SK-N-MC (cell line): ENCODE data around the gene DOCK8.

Experiments used
- EZH2 ChIP-seq: fragments of 200-600 bp; sonication (generic); IDR thresholded peaks from one replicate; pipeline ENCODE4 v1.6.1; 2017; ENCODE audit warnings: antibody characterized with exemption
- POLR2AphosphoS5 ChIP-seq: IDR thresholded peaks from 2 replicates; pipeline ENCODE4 v1.6.1; 2012; ENCODE audit warnings: mild to moderate bottlenecking, low read depth, low read length, borderline replicate concordance

- TF ChIP-seq POLR2AphosphoS5 (no peak), EZH2 (no peak)
Observed at GRCh38 chr9:250625-251024, 36.0 kb downstream of the DOCK8 start.
